Transverse colon (tissue), 4 donors: ENCODE results near the gene SUCLG2. TPM values are rescaled to one million over a fixed set of nuclear protein-coding genes. Genes with fewer than 3 reads are reported as not detected.

Source experiments
- DNase-seq: peaks from one replicate; pipeline ENCODE4 v3.0.0-alpha.2; 2019
- H3K27ac ChIP-seq, 4 donors: fragments of 200-600 bp; sonication (generic); 2 replicates each; pipeline ENCODE4 v1.5.1; 2016 to 2018; ENCODE audit warnings: inconsistent platforms in 4 of 4
- H3K27me3 ChIP-seq: fragments of 200-600 bp; sonication (generic); 2 replicates; pipeline ENCODE4 v1.5.1; 2017; ENCODE audit warnings: inconsistent platforms
- H3K36me3 ChIP-seq, 4 donors: fragments of 200-600 bp; sonication (generic); 2 replicates each; pipeline ENCODE4 v1.5.1; 2017 to 2019; ENCODE audit warnings: inconsistent platforms in 4 of 4
- H3K4me1 ChIP-seq, 4 donors: fragments of 200-600 bp; sonication (generic); 2 replicates each; pipeline ENCODE4 v1.5.1; 2017 to 2020; ENCODE audit warnings: inconsistent platforms in 4 of 4
- H3K4me3 ChIP-seq, 4 donors: fragments of 200-600 bp; sonication (generic); 1 replicate in 1 of 4; 2 replicates in 3 of 4; pipeline versions ENCODE4 v1.5.1 to v1.6.1; 2017 to 2019; ENCODE audit warnings: inconsistent platforms in 4 of 4
- H3K9me3 ChIP-seq, 2 donors: fragments of 200-600 bp; sonication (generic); 2 replicates each; pipeline ENCODE4 v1.5.1; 2017 to 2019; ENCODE audit warnings: inconsistent platforms in 2 of 2
- EP300 ChIP-seq: sonication (generic); formaldehyde crosslinking; IDR thresholded peaks from one replicate; pipeline ENCODE4 v1.6.1; 2017; ENCODE audit warnings: antibody characterized with exemption, low read depth
- POLR2A ChIP-seq: fragments of 450-650 bp; IDR thresholded peaks from one replicate; pipeline ENCODE4 v1.6.1; 2016; ENCODE audit warnings: antibody characterized with exemption, mild to moderate bottlenecking, moderate library complexity
- POLR2AphosphoS5 ChIP-seq, 3 donors: sonication (generic); formaldehyde crosslinking; IDR thresholded peaks; one replicate each; pipeline ENCODE4 v1.6.1; 2016; ENCODE audit warnings: antibody characterized with exemption in 3 of 3
- WGBS, 2 donors: methylation state at CpG; one replicate each; pipeline ENCODE4 v1.1.5; 2018; ENCODE audit warnings: low coverage in 1 of 2; 5-methylcytosine and 5-hydroxymethylcytosine counted together
- in situ Hi-C, 4 donors: fragments of 200-750 bp; cut with MboI; loops; one replicate each; pipeline versions ENCODE4 v1.15.0 to v1.15.1; 2017; ENCODE audit warnings: low sequenced_read_pairs in 3 of 4, low pct_ligation_motif_present in 1 of 4, low pct_unique_long_range_greater_than_20kb in 1 of 4
- intact Hi-C: fragments of 100-400 bp; cut with DNase I; formaldehyde crosslinking; loops from one replicate; pipeline ENCODE4 v1.15.1; 2023; ENCODE audit warnings: low total_unique reads
- total RNA-seq, 4 donors: library from RNA; depleted of rRNA; stranded (reverse); fragments of >200 nt; gene quantifications; one replicate each; pipeline ENCODE4 v1.1.0, GENCODE V29; 2016
- TF ChIP-seq, protein P1 (sequence below), 5 experiments: fragments of 200-600 bp in 3 of 5; fragments of 450-650 bp in 2 of 5; sonication (generic) in 3 of 5; IDR thresholded peaks; 1 replicate in 2 of 5; 2 replicates in 3 of 5; pipeline ENCODE4 v1.5.1; 2016 to 2017; ENCODE audit warnings: antibody characterized with exemption in 5 of 5, inconsistent platforms in 3 of 5, mild to moderate bottlenecking in 2 of 5, moderate library complexity in 1 of 5

Gene SUCLG2
- total RNA-seq, 4 donors from 2014 or later = 59.5 to 269 (median 160) TPM

DNA sequence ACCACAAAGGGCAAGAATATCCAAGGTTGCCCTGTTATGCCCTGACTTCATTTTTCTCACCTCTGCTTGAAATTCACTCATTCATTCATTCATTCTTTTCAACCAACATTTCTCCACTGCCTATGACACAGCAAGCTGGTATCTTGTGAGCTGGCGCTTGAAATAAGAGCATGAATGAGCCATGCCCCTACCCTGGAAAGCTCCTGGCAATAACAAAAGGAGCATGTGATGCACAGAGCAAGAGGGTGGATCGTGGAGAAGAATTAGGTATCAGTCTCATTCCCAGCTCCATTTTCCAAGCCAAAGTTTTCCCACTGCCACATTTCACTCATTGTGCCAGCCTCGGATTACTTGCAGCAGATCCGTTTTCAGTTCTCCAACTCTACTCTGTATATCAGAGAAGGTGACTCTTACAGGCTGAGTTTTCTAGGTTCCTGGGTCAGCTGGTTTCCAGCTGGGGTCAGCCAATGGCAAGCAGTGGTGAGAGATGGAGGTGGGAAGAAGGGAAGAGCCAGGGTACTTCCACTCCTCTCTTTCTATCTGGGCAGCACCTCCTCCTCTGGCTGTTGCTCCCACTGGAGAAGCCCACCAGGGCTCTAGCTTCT is 144.8 kb downstream of the SUCLG2 start:
- Histone ChIP-seq H3K4me1 (no peaks in the 10 kb centered on the region), H3K9me3 (no peaks in the 10 kb centered on the region), H3K4me3 (no peak overlapping the region), H3K36me3 (peaks cover 0 to 7% (median 0%) of the 10 kb centered on the region in 4 donors), H3K27ac (no peak overlapping the region), H3K27me3 (no peaks in the 10 kb centered on the region)
- in situ Hi-C loops (no loop called here), intact Hi-C loops (no loop called here)
- DNase-seq = no peak
- TF ChIP-seq POLR2AphosphoS5 (IDR thresholded peaks at IDR 0.05) = no peak
- no peak for TF ChIP-seq EP300
- TF ChIP-seq, protein P1, sequence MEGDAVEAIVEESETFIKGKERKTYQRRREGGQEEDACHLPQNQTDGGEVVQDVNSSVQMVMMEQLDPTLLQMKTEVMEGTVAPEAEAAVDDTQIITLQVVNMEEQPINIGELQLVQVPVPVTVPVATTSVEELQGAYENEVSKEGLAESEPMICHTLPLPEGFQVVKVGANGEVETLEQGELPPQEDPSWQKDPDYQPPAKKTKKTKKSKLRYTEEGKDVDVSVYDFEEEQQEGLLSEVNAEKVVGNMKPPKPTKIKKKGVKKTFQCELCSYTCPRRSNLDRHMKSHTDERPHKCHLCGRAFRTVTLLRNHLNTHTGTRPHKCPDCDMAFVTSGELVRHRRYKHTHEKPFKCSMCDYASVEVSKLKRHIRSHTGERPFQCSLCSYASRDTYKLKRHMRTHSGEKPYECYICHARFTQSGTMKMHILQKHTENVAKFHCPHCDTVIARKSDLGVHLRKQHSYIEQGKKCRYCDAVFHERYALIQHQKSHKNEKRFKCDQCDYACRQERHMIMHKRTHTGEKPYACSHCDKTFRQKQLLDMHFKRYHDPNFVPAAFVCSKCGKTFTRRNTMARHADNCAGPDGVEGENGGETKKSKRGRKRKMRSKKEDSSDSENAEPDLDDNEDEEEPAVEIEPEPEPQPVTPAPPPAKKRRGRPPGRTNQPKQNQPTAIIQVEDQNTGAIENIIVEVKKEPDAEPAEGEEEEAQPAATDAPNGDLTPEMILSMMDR (IDR thresholded peaks at IDR 0.05) = no peak
- TF ChIP-seq POLR2A = no peak
- 60 to 97% methylated on average over 2 to 4 of the region's 4 CpGs for WGBS, 2 donors

DNA sequence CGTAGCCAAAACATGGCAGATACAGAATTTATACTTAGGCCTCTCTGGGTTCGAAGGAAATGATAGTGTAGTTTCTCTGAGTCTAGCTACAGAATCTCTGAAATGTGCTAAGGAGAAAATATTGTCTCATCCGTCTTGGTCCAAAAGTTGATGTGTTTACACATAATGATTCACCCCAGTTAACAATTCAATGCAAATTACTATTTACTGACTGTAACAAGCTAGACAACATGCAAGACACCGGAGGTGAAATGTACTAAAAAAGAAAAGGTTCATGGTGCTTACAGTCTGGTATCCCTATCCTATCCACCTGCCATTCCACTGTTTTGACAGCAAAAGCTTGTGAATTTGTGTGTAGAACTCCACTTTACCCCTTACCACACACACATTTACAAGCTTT is 146.8 kb downstream of the SUCLG2 start:
- Histone ChIP-seq H3K27ac (no peak overlapping the region), H3K36me3 (peaks cover 0 to 7% (median 0%) of the 10 kb centered on the region in 4 donors), H3K27me3 (no peaks in the 10 kb centered on the region), H3K4me1 (no peaks in the 10 kb centered on the region), H3K4me3 (no peak overlapping the region), H3K9me3 (no peaks in the 10 kb centered on the region)
- in situ Hi-C loops = no loop called here
- intact Hi-C loops = no loop called here
- TF ChIP-seq POLR2A (no peak), POLR2AphosphoS5 (IDR thresholded peaks at IDR 0.05) (no peak), EP300 (no peak)
- TF ChIP-seq, protein P1 (IDR thresholded peaks at IDR 0.05) = no peak
- DNase-seq = no peak
- 84 to 89% methylated on average over 4 of the region's 4 CpGs for WGBS, 2 donors

DNA sequence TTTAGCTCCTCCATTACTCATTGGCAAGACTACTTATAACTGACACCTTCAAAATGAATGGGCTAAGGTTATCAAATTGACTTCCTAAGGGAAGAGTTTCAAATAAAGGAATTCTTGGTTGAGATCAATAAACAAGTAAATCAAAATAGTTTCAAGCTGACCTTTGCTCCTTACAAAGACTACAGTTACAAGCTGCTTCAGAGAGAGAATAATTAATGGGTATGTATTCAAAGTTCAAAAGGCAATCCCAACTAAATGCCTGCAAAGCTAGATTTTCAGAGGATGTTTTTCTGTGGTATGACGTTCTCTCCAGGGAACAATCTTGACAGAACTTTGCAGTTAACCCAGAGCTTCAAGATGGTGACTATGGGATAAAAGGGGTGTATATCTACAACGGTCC is 153.7 kb downstream of the SUCLG2 start:
- intact Hi-C loops (no loop called here), in situ Hi-C loops (no loop called here)
- DNase-seq = no peak
- WGBS, 2 donors = 88 to 100% methylated on average over 2 of the region's 2 CpGs
- Histone ChIP-seq H3K4me1 (no peaks in the 10 kb centered on the region), H3K36me3 (peaks cover 0 to 2% (median under 1%) of the 10 kb centered on the region in 4 donors), H3K9me3 (no peaks in the 10 kb centered on the region), H3K27me3 (no peaks in the 10 kb centered on the region), H3K4me3 (no peak overlapping the region), H3K27ac (no peak overlapping the region)
- TF ChIP-seq POLR2AphosphoS5 (IDR thresholded peaks at IDR 0.05) (no peak), EP300 (no peak), POLR2A (no peak)

DNA sequence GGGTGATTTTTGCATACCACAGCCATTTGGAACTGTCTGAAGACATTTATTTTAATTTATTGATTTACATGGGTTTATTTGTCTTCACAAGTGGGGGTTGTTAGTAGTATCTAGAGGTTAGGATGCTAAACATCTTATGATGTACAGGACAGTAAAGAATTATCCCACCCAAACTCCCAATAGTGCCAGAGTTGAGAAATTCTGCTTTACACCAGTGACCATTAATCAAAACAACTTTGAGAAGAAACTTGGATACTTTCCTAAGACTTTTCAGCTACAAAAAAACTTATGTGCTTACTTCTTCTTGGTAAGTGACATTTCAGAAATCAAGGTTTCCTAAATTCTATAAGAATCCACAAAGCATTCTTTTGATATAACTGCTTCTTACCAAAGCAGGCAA is 156.7 kb downstream of the SUCLG2 start:
- H3K27me3 ChIP-seq = no peaks in the 10 kb centered on the region
- intact Hi-C loops = no loop called here
- TF ChIP-seq POLR2AphosphoS5 (IDR thresholded peaks at IDR 0.05) = no peak
- TF ChIP-seq, protein P1 (IDR thresholded peaks at IDR 0.05) = no peak
- no peak for TF ChIP-seq POLR2A
- no peak for TF ChIP-seq EP300
- no peak overlapping the region for H3K4me3 ChIP-seq
- no peak overlapping the region for H3K27ac ChIP-seq
- DNase-seq = no peak
- H3K9me3 ChIP-seq = no peaks in the 10 kb centered on the region
- H3K4me1 ChIP-seq = no peaks in the 10 kb centered on the region
- in situ Hi-C loops = no loop called here
- peaks cover 0 to 19% (median 3%) of the 10 kb centered on the region in 4 donors for H3K36me3 ChIP-seq

DNA sequence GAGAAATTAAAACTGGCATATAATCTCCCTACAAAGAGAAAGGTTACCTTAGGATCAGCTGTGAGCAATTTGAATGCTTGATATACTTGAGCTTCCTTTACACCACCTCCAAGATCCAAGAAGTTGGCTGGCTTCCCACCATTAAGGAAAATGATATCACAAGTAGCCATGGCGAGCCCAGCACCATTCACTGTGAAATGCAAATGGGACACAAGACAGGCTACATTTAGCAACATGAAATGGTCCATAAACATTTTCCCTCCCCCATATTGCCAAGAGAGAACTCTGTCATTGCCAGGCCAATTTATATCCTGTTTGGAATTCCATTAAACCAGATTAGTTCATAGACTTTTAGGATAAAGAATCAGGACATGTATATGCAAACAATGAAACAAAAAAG is 158.7 kb downstream of the SUCLG2 start:
- H3K4me3 ChIP-seq = no peak overlapping the region
- 88 to 100% methylated on average over 1 of the region's 1 CpG for WGBS, 2 donors
- no peak for DNase-seq
- H3K27ac ChIP-seq = no peak overlapping the region
- intact Hi-C loops (no loop called here), in situ Hi-C loops (no loop called here)
- no peaks in the 10 kb centered on the region for H3K27me3 ChIP-seq
- no peaks in the 10 kb centered on the region for H3K9me3 ChIP-seq
- no peaks in the 10 kb centered on the region for H3K4me1 ChIP-seq
- TF ChIP-seq POLR2AphosphoS5 (IDR thresholded peaks at IDR 0.05) (no peak), EP300 (no peak), POLR2A (no peak)
- TF ChIP-seq, protein P1 (IDR thresholded peaks at IDR 0.05) = no peak
- H3K36me3 ChIP-seq = peaks cover 0 to 19% (median 3%) of the 10 kb centered on the region in 4 donors
